Mesendoderm (in vitro differentiated cells): Measurements from ENCODE around the gene MAT1A.

Experiments
- DNase-seq: peaks from one replicate; pipeline ENCODE4 v3.0.0; 2013
- H2AK5ac ChIP-seq: 2 replicates; pipeline ENCODE4 v1.6.1; 2013; ENCODE audit warnings: low read length, inconsistent platforms
- H2BK120ac ChIP-seq: 2 replicates; pipeline ENCODE4 v1.6.1; 2013; ENCODE audit warnings: low read depth, mild to moderate bottlenecking, low read length, moderate library complexity, mixed read lengths
- H2BK15ac ChIP-seq: replicated peaks from 2 replicates; pipeline ENCODE4 v1.6.1; 2013; ENCODE audit warnings: low read depth, mild to moderate bottlenecking, moderate library complexity
- H2BK5ac ChIP-seq: 2 replicates; pipeline ENCODE4 v1.6.1; 2013; ENCODE audit warnings: low read length, inconsistent platforms
- H3K18ac ChIP-seq: 2 replicates; pipeline ENCODE4 v1.6.1; 2013; ENCODE audit warnings: mild to moderate bottlenecking, low read length, mixed read lengths
- H3K23ac ChIP-seq: one replicate; pipeline ENCODE4 v1.6.1; 2013; ENCODE audit warnings: low read length
- H3K27ac ChIP-seq: 2 replicates; pipeline ENCODE4 v1.5.1; 2013; ENCODE audit warnings: low read depth, mild to moderate bottlenecking, inconsistent platforms, low read length, moderate library complexity
- H3K27me3 ChIP-seq: 2 replicates; pipeline ENCODE4 v1.6.1; 2013; ENCODE audit warnings: low read length, control low read depth, mild to moderate bottlenecking, inconsistent platforms; ENCODE audit not compliant: insufficient read depth, poor library complexity
- H3K36me3 ChIP-seq: 2 replicates; pipeline ENCODE4 v1.6.1; 2013; ENCODE audit warnings: low read length, inconsistent platforms; ENCODE audit not compliant: control insufficient read depth, insufficient read depth
- H3K4ac ChIP-seq: one replicate; pipeline ENCODE4 v1.6.1; 2013; ENCODE audit warnings: low read depth, mild to moderate bottlenecking, low read length, moderate library complexity
- H3K4me1 ChIP-seq: 2 replicates; pipeline ENCODE4 v1.6.1; 2013; ENCODE audit warnings: low read depth, low read length, inconsistent platforms; ENCODE audit not compliant: control insufficient read depth
- H3K4me2 ChIP-seq: 2 replicates; pipeline ENCODE4 v1.6.1; 2013; ENCODE audit warnings: low read length
- H3K4me3 ChIP-seq: 2 replicates; pipeline ENCODE4 v1.5.1; 2013; ENCODE audit warnings: mild to moderate bottlenecking, low read length
- H3K56ac ChIP-seq: one replicate; pipeline ENCODE4 v1.6.1; 2013; ENCODE audit warnings: low read length
- H3K79me1 ChIP-seq: 2 replicates; pipeline ENCODE4 v1.6.1; 2013; ENCODE audit warnings: low read length, inconsistent platforms
- H3K79me2 ChIP-seq: 2 replicates; pipeline ENCODE4 v1.6.1; 2013; ENCODE audit warnings: mild to moderate bottlenecking, low read length; ENCODE audit not compliant: control insufficient read depth, insufficient read depth
- H3K9ac ChIP-seq: 2 replicates; pipeline ENCODE4 v1.6.1; 2013; ENCODE audit warnings: low read length, inconsistent platforms
- H4K5ac ChIP-seq: one replicate; pipeline ENCODE4 v1.6.1; 2013; ENCODE audit warnings: low read length
- H4K8ac ChIP-seq: one replicate; pipeline ENCODE4 v1.6.1; 2013; ENCODE audit warnings: low read depth, mild to moderate bottlenecking, control low read depth, low read length, moderate library complexity
- WGBS: extraction: QIAGEN DNeasy Blood & Tissue Kit; methylation state at CpG from one replicate; pipeline ENCODE4 v1.1.7; 2013; ENCODE audit warnings: low lambda C conversion rate, missing lambda C conversion rate; ENCODE audit not compliant: insufficient coverage; ENCODE audit errors: extremely low coverage; 5-methylcytosine and 5-hydroxymethylcytosine counted together

The MAT1A gene

DNA sequence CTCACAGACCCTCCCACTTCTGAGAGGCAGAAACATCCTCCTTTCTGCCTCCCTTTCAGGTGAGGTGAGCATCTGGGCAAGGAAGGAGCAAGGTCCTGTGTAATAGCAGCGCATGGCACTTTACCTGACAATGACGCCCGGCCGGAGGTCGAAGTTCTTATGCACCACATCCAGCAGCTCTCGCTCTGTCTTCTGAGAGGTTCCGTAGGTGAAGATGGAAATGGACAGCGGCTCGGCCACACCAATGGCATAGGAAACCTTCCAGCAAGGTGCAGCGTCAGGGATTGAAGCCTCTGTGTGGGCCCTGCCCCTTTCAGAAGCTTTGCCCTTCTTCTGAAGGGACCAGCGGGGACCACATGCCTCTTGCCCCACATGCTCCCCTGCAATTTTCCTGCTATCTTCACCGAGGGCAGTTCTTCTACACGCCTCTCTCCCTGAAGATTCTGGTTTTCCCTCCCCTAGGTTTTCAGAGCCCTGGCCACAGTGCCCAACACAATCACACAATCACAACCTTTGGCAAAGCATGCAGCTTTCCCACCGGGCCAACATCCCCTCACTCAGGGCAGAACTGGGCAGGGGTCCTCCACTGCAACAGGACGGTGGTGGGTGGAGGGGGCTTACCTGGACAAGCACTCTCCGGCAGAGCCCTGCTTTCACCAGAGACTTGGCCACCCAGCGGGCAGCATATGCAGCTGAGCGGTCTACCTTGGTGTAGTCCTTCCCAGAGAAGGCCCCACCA is 14.9 kb downstream of the MAT1A start:
- Histone ChIP-seq H4K5ac (no peak overlapping the region), H2BK15ac (no peak overlapping the region), H4K8ac (no peak overlapping the region), H3K23ac (no peak overlapping the region), H2BK120ac (no peak overlapping the region), H3K36me3 (no peaks in the 10 kb centered on the region), H2AK5ac (no peak overlapping the region), H3K56ac (no peak overlapping the region), H3K9ac (no peak overlapping the region), H3K18ac (no peak overlapping the region), H3K4me2 (no peak overlapping the region), H2BK5ac (no peak overlapping the region), H3K4ac (no peak overlapping the region), H3K4me1 (no peaks in the 10 kb centered on the region), H3K79me2 (no peaks in the 10 kb centered on the region), H3K27ac (no peak overlapping the region), H3K79me1 (no peaks in the 10 kb centered on the region), H3K27me3 (no peaks in the 10 kb centered on the region), H3K4me3 (no peak overlapping the region)
- no CpG with 5 or more reads among the region's 18 CpGs for WGBS
- DNase-seq: no peak

DNA sequence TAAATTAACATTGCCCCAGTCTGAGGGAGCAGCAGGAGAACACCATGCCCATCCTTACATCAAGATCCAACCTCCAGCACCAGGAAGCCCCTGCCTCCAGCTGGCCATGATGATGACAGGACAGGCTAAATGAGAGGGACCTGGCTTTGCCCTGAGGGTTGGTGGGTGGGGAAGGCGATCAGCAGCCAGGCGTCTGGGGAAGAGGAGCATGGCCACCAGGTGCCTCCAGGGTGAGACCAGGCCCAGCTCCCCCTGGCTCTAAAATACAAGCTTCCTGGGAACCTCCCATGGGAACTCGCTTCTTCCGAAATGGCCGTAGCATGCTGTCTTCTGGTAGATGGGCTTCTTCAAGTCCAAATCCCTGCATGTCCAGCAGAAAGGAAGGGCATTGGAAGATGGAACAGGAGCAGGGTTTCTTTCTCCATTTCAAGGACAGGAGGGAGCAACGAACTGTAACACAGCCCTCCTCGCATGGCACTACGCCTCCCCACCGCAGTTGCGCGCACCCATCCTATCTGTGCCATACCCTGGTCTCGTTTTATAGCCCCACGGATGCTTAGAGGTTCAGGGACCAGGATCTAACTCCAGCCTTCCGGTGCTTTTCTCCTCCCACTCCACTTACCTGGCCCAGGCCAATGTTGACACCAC is 15.8 kb downstream of the MAT1A start:
- Histone ChIP-seq H3K36me3 (no peaks in the 10 kb centered on the region), H3K4me3 (no peak overlapping the region), H3K18ac (no peak overlapping the region), H3K4me2 (no peak overlapping the region), H3K56ac (no peak overlapping the region), H3K4me1 (no peaks in the 10 kb centered on the region), H3K79me2 (no peaks in the 10 kb centered on the region), H3K23ac (no peak overlapping the region), H3K27ac (no peak overlapping the region), H2BK120ac (no peak overlapping the region), H4K5ac (no peak overlapping the region), H3K27me3 (no peaks in the 10 kb centered on the region), H3K9ac (no peak overlapping the region), H3K4ac (no peak overlapping the region), H2BK15ac (no peak overlapping the region), H2AK5ac (no peak overlapping the region), H4K8ac (no peak overlapping the region), H2BK5ac (no peak overlapping the region), H3K79me1 (no peaks in the 10 kb centered on the region)
- DNase-seq: no peak
- no CpG with 5 or more reads among the region's 14 CpGs for WGBS

DNA sequence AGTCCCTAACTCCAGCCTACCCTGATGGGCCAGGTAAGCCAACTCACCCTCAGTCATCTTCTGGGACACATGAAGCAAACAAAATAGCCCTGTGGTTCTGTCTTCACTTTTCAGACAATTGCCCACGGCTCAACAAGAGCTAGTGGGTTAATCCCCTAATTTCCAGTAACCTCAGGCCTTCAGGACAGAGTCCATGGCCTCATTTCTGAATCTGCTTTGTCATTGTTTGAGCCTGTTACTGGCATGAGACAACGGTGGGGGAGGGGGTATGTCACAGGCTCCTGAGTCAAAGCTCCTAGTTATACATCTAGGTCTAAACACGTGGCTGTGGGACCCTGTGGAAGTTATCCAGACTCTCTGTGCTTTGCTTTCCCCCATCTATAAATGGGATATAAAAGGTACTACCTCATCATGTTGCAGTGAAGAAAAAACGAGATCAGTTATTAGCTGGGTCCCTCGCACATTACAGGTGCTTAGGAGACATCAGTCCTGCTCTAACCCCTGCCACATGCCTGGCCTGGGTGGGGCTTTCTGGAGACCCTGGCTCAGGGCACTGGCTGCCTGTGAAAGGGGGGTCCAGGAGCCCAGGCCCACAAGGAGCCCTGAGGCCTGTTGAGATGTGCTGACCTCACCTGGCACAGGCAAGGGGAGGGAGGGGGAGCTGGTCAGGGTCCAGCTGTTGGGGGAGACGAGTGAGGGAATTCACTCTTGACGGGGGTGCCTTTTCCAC is 16.5 kb downstream of the MAT1A start:
- H2BK120ac ChIP-seq: peak overlapping the region; percentile 23
- H2AK5ac ChIP-seq: no peak overlapping the region
- no peak overlapping the region for H3K9ac ChIP-seq
- no peak overlapping the region for H3K4me2 ChIP-seq
- DNase-seq: peak; percentile 45
- H4K5ac ChIP-seq: no peak overlapping the region
- H3K27me3 ChIP-seq: no peaks in the 10 kb centered on the region
- H3K79me2 ChIP-seq: no peaks in the 10 kb centered on the region
- no peak overlapping the region for H2BK15ac ChIP-seq
- no peak overlapping the region for H4K8ac ChIP-seq
- no peak overlapping the region for H3K27ac ChIP-seq
- peak overlapping the region; percentile 12 for H3K18ac ChIP-seq
- no peak overlapping the region for H2BK5ac ChIP-seq
- no peaks in the 10 kb centered on the region for H3K36me3 ChIP-seq
- no CpG with 5 or more reads among the region's 7 CpGs for WGBS
- H3K4me3 ChIP-seq: no peak overlapping the region
- no peaks in the 10 kb centered on the region for H3K4me1 ChIP-seq
- H3K4ac ChIP-seq: no peak overlapping the region
- no peak overlapping the region for H3K23ac ChIP-seq
- H3K79me1 ChIP-seq: no peaks in the 10 kb centered on the region
- peak overlapping the region; percentile 22 for H3K56ac ChIP-seq

DNA sequence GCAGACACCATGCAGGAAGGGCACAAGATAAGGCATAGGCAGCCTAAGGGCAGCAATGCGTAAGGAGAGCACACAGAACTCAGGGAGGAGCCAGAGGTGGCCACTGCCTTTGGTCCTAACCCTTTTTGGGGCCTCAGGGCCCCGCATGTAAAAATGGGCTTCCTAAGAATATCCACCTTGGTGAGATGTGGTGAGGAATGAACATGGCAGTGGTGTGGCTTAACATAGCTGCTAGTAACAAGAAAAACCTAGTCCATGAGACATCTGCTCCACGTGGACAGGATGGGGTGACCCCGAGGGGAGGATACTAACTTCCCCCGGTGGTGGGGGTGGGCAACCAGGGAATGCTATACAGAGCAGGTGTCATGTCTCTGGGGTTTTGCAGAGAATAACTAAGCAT is 18.0 kb downstream of the MAT1A start:
- Histone ChIP-seq H3K56ac (no peak overlapping the region), H2BK5ac (no peak overlapping the region), H3K23ac (no peak overlapping the region), H3K27me3 (no peaks in the 10 kb centered on the region), H4K8ac (no peak overlapping the region), H3K36me3 (no peaks in the 10 kb centered on the region), H3K79me1 (no peaks in the 10 kb centered on the region), H4K5ac (no peak overlapping the region), H2AK5ac (no peak overlapping the region), H3K18ac (no peak overlapping the region), H3K4ac (no peak overlapping the region), H3K79me2 (no peaks in the 10 kb centered on the region), H2BK15ac (no peak overlapping the region), H3K27ac (no peak overlapping the region), H2BK120ac (no peak overlapping the region), H3K4me3 (no peak overlapping the region), H3K4me2 (no peak overlapping the region), H3K4me1 (no peaks in the 10 kb centered on the region), H3K9ac (no peak overlapping the region)
- WGBS: no CpG with 5 or more reads among the region's 5 CpGs
- no peak for DNase-seq

DNA sequence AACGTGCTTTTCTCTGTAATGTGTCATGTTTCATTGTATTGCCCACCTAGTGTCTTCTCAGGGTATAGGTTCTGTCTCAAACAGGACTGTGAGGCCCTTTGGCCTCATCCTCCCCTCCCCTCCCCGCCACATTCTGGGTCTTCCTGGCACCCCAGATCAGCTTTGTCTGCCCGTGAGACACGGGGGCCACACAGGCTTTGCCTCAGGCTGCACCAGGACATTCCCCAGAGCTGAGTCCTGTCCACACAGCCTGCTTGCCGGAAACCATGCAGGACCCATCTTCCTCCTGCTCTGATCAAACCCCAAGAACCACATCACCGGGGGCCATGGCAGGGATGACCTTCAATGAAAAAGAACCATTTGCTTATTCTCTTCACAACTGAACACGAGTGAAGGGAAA is 18.6 kb downstream of the MAT1A start:
- no peak overlapping the region for H3K56ac ChIP-seq
- no peak overlapping the region for H2BK120ac ChIP-seq
- no peak overlapping the region for H3K23ac ChIP-seq
- H3K27me3 ChIP-seq: no peaks in the 10 kb centered on the region
- no peaks in the 10 kb centered on the region for H3K79me2 ChIP-seq
- no peaks in the 10 kb centered on the region for H3K79me1 ChIP-seq
- no peak overlapping the region for H3K4me2 ChIP-seq
- no peak overlapping the region for H3K27ac ChIP-seq
- H3K18ac ChIP-seq: no peak overlapping the region
- peaks cover 3% of the 10 kb centered on the region for H3K4me1 ChIP-seq
- no peak overlapping the region for H2BK15ac ChIP-seq
- no peak overlapping the region for H3K9ac ChIP-seq
- H3K36me3 ChIP-seq: no peaks in the 10 kb centered on the region
- H2AK5ac ChIP-seq: no peak overlapping the region
- WGBS: no CpG with 5 or more reads among the region's 7 CpGs
- no peak overlapping the region for H4K5ac ChIP-seq
- H2BK5ac ChIP-seq: no peak overlapping the region
- H4K8ac ChIP-seq: no peak overlapping the region
- no peak overlapping the region for H3K4ac ChIP-seq
- H3K4me3 ChIP-seq: no peak overlapping the region
- DNase-seq: no peak
